MM.1S (cell line): ENCODE measurements around the gene PYCR2.

Source experiments
- EZH2phosphoT487 ChIP-seq: fragments of 300-600 bp; sonication (generic); IDR thresholded peaks from 2 replicates; pipeline ENCODE4 v1.6.1; 2018; ENCODE audit warnings: antibody characterized with exemption, low read length
- TF ChIP-seq, protein P1 (sequence below): fragments of 300-600 bp; sonication (generic); IDR thresholded peaks from 2 replicates; pipeline ENCODE4 v1.5.1; 2016; ENCODE audit warnings: antibody characterized with exemption, low read length, mixed read lengths

DNA sequence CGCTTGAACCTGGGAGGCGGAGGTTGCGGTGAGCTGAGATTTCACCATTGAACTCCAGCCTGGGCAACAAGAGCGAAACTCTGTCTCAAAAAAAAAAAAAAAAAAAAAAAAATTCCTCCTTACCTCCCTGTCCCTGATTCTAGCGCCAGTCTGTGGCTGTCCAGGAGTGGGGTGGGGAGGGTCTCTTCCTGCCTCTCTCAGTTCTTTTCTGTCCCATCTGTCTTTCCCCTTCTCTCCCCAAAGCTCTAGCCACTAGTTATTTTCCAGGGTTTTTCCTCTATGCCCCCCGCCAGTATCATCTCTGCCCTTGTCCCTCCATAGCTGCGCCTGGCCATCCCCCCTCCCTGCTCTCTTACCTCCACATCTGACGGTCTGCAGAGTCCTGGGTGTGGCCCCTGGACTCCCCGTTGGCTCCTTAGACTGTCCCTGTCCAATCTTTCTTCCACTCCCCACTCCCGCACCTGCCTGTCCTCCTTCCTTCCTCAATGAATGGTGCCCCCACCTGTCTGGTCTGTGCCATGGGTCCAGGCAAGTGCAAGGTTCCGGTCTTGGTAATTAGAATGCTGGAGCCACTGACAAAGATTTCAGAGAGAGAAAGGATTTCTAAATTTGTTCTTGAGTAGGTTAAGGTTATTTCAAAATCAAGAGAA lies 40.3 kb downstream of the PYCR2 start:
- no peak for TF ChIP-seq EZH2phosphoT487
- TF ChIP-seq, protein P1, sequence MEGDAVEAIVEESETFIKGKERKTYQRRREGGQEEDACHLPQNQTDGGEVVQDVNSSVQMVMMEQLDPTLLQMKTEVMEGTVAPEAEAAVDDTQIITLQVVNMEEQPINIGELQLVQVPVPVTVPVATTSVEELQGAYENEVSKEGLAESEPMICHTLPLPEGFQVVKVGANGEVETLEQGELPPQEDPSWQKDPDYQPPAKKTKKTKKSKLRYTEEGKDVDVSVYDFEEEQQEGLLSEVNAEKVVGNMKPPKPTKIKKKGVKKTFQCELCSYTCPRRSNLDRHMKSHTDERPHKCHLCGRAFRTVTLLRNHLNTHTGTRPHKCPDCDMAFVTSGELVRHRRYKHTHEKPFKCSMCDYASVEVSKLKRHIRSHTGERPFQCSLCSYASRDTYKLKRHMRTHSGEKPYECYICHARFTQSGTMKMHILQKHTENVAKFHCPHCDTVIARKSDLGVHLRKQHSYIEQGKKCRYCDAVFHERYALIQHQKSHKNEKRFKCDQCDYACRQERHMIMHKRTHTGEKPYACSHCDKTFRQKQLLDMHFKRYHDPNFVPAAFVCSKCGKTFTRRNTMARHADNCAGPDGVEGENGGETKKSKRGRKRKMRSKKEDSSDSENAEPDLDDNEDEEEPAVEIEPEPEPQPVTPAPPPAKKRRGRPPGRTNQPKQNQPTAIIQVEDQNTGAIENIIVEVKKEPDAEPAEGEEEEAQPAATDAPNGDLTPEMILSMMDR: no peak; the same call in 1 of the 2 replicates
